Endodermal cell (in vitro differentiated cells): Measurements from ENCODE around the gene BRAP. TPM values are rescaled to one million over a fixed set of nuclear protein-coding genes. Genes with fewer than 3 reads are reported as not detected.

Experiments used
- DNase-seq: peaks from one replicate; pipeline ENCODE4 v3.0.0-alpha.2; 2017
- H3K27ac ChIP-seq: 2 replicates; pipeline ENCODE4 v1.5.1; 2013; ENCODE audit warnings: mild to moderate bottlenecking, low read depth, low read length, moderate library complexity
- H3K27me3 ChIP-seq: 2 replicates; pipeline ENCODE4 v1.6.1; 2013; ENCODE audit warnings: mild to moderate bottlenecking, low read length, moderate library complexity; ENCODE audit not compliant: insufficient read depth, control insufficient read depth, poor library complexity, severe bottlenecking
- H3K36me3 ChIP-seq: 2 replicates; pipeline ENCODE4 v1.7.0; 2013; ENCODE audit warnings: mild to moderate bottlenecking, low read length, moderate library complexity; ENCODE audit not compliant: control insufficient read depth, insufficient read depth
- H3K4me1 ChIP-seq: one replicate; pipeline ENCODE4 v1.7.0; 2013; ENCODE audit warnings: low read length; ENCODE audit not compliant: control insufficient read depth, insufficient read depth
- H3K4me3 ChIP-seq: 2 replicates; pipeline ENCODE4 v1.5.1; 2013; ENCODE audit warnings: mild to moderate bottlenecking, low read length, moderate library complexity
- H3K9ac ChIP-seq: 2 replicates; pipeline ENCODE4 v1.6.1; 2013; ENCODE audit warnings: mild to moderate bottlenecking, low read length, moderate library complexity; ENCODE audit not compliant: poor library complexity, severe bottlenecking; ENCODE audit errors: extremely low read depth
- H3K9me3 ChIP-seq: 2 replicates; pipeline ENCODE4 v1.6.1; 2013; ENCODE audit warnings: mild to moderate bottlenecking, low read length, moderate library complexity; ENCODE audit not compliant: control insufficient read depth
- H3K27ac Mint-ChIP-seq: 2 replicates; pipeline ENCODE4 v1.8.0; 2020; ENCODE audit warnings: mixed read lengths
- H3K27me3 Mint-ChIP-seq: 2 replicates; pipeline ENCODE4 v1.8.0; 2021; ENCODE audit warnings: mild to moderate bottlenecking, mixed read lengths; ENCODE audit not compliant: insufficient read depth
- H3K36me3 Mint-ChIP-seq: 2 replicates; pipeline ENCODE4 v1.8.0; 2020; ENCODE audit warnings: low read depth, mixed read lengths
- H3K4me1 Mint-ChIP-seq: 2 replicates; pipeline ENCODE4 v1.8.0; 2020; ENCODE audit warnings: mixed read lengths
- H3K4me3 Mint-ChIP-seq: 2 replicates; pipeline ENCODE4 v1.8.0; 2020; ENCODE audit warnings: mild to moderate bottlenecking, moderate library complexity, mixed read lengths
- H3K9me3 Mint-ChIP-seq: 2 replicates; pipeline ENCODE4 v1.8.0; 2020; ENCODE audit warnings: mild to moderate bottlenecking, mixed read lengths
- WGBS, 2 experiments: methylation state at CpG; one replicate each; pipeline versions ENCODE4 v1.1.5 to v1.1.7; 2013; ENCODE audit warnings: missing lambda C conversion rate in 2 of 2, mixed read lengths in 1 of 2; ENCODE audit not compliant: insufficient coverage in 1 of 2, insufficient read length in 1 of 2; 5-methylcytosine and 5-hydroxymethylcytosine counted together
- total RNA-seq, 2 donors: library from RNA; stranded (reverse); fragmentation: NEBNext Ultra II Directional in 1 of 2; extraction: Animal tissue kit (Norgen Biotek cat#: 25700) in 1 of 2; gene quantifications; 2 replicates in 1 of 2; 3 replicates in 1 of 2; pipeline ENCODE4 v1.2.1, GENCODE V29; 2021
- TF ChIP-seq, protein P1 (sequence below): fragments of 200-600 bp; sonication (generic); conservative IDR thresholded peaks from 2 replicates; pipeline ENCODE4 v1.5.0; 2021; ENCODE audit warnings: antibody characterized with exemption, mild to moderate bottlenecking

BRAP gene
- total RNA-seq, 2 donors from 2014 or later, result 23.6 to 24.5 TPM

GRCh38 chr12:111664961-111665865 lies 20.5 kb downstream of the BRAP start:
- H3K9me3 ChIP-seq, result no peaks in the 10 kb centered on the region
- no peak overlapping the region for H3K9ac ChIP-seq
- 93 to 96% methylated on average over 10 to 11 of the region's 11 CpGs for WGBS, 2 experiments
- H3K4me1 ChIP-seq, result no peaks in the 10 kb centered on the region
- Mint-ChIP-seq H3K27ac (peak overlapping the region; percentile 53), H3K9me3 (no peaks in the 10 kb centered on the region), H3K36me3 (peaks cover 62% of the 10 kb centered on the region), H3K4me1 (no peaks in the 10 kb centered on the region), H3K4me3 (no peak overlapping the region), H3K27me3 (no peaks in the 10 kb centered on the region)
- H3K4me3 ChIP-seq, result no peak overlapping the region
- no peaks in the 10 kb centered on the region for H3K27me3 ChIP-seq
- peaks cover 79% of the 10 kb centered on the region for H3K36me3 ChIP-seq
- DNase-seq, result no peak
- TF ChIP-seq, protein P1, sequence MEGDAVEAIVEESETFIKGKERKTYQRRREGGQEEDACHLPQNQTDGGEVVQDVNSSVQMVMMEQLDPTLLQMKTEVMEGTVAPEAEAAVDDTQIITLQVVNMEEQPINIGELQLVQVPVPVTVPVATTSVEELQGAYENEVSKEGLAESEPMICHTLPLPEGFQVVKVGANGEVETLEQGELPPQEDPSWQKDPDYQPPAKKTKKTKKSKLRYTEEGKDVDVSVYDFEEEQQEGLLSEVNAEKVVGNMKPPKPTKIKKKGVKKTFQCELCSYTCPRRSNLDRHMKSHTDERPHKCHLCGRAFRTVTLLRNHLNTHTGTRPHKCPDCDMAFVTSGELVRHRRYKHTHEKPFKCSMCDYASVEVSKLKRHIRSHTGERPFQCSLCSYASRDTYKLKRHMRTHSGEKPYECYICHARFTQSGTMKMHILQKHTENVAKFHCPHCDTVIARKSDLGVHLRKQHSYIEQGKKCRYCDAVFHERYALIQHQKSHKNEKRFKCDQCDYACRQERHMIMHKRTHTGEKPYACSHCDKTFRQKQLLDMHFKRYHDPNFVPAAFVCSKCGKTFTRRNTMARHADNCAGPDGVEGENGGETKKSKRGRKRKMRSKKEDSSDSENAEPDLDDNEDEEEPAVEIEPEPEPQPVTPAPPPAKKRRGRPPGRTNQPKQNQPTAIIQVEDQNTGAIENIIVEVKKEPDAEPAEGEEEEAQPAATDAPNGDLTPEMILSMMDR, result no peak
- H3K27ac ChIP-seq, result no peak overlapping the region

GRCh38 chr12:111664499-111664898 lies 21.3 kb downstream of the BRAP start:
- Mint-ChIP-seq H3K4me3 (no peak overlapping the region), H3K4me1 (no peaks in the 10 kb centered on the region), H3K27me3 (no peaks in the 10 kb centered on the region), H3K36me3 (peaks cover 62% of the 10 kb centered on the region), H3K27ac (peak overlapping the region; percentile 53), H3K9me3 (no peaks in the 10 kb centered on the region)
- no peak overlapping the region for H3K9ac ChIP-seq
- H3K4me1 ChIP-seq, result no peaks in the 10 kb centered on the region
- WGBS, 2 experiments, result 91 to 95% methylated on average over 5 of the region's 5 CpGs
- H3K36me3 ChIP-seq, result peaks cover 79% of the 10 kb centered on the region
- no peaks in the 10 kb centered on the region for H3K27me3 ChIP-seq
- no peaks in the 10 kb centered on the region for H3K9me3 ChIP-seq
- TF ChIP-seq, protein P1, result peak; percentile 47
- no peak overlapping the region for H3K4me3 ChIP-seq
- no peak overlapping the region for H3K27ac ChIP-seq
- peak; percentile 54 for DNase-seq

- H3K9ac ChIP-seq, result no peak overlapping the region
- H3K36me3 Mint-ChIP-seq, result peaks cover 60% of the 10 kb centered on the region
- H3K4me1 Mint-ChIP-seq, result no peaks in the 10 kb centered on the region
- 96 to 98% methylated on average over 4 of the region's 4 CpGs for WGBS, 2 experiments
- no peaks in the 10 kb centered on the region for H3K27me3 ChIP-seq
- no peaks in the 10 kb centered on the region for H3K9me3 Mint-ChIP-seq
- no peak overlapping the region for H3K4me3 ChIP-seq
- H3K4me3 Mint-ChIP-seq, result no peak overlapping the region
- no peaks in the 10 kb centered on the region for H3K27me3 Mint-ChIP-seq
- peaks cover 65% of the 10 kb centered on the region for H3K36me3 ChIP-seq
- TF ChIP-seq, protein P1, result no peak
- no peaks in the 10 kb centered on the region for H3K9me3 ChIP-seq
- no peak overlapping the region for H3K27ac ChIP-seq
- DNase-seq, result no peak
- H3K4me1 ChIP-seq, result no peaks in the 10 kb centered on the region
- H3K27ac Mint-ChIP-seq, result no peak overlapping the region
These were observed 29.7 kb downstream of the BRAP start for GRCh38 chr12:111656016-111656415.
